HepG2 (cell line): Measurements from ENCODE around the gene PCGF5. TPM values are rescaled to one million over a fixed set of nuclear protein-coding genes. Genes with fewer than 3 reads are reported as not detected.

Experiments
- CCDC6 ChIP-seq: sonication (generic); formaldehyde crosslinking; IDR thresholded peaks from 2 replicates; pipeline ENCODE4 v1.8.1; 2022; ENCODE audit warnings: mild to moderate bottlenecking, missing genetic modification reagents, moderate library complexity
- ZBTB1 ChIP-seq: sonication (generic); formaldehyde crosslinking; IDR thresholded peaks from 2 replicates; pipeline ENCODE4 v1.4.0; 2020; ENCODE audit warnings: missing genetic modification reagents, borderline replicate concordance
- ZNF264 ChIP-seq: sonication (generic); formaldehyde crosslinking; IDR thresholded peaks from 2 replicates; pipeline ENCODE4 v1.4.0; 2020; ENCODE audit warnings: missing genetic modification reagents
- ZNF772 ChIP-seq: sonication (generic); formaldehyde crosslinking; IDR thresholded peaks from 2 replicates; pipeline ENCODE4 v1.5.0; 2020; ENCODE audit warnings: mild to moderate bottlenecking, missing genetic modification reagents
- polyA plus RNA-seq, 8 experiments: library from polyadenylated mRNA; depleted of rRNA in 3 of 8; stranded (reverse) in 7 of 8; unstranded in 1 of 8; fragments of >200 nt; fragmentation: Illumina TruSeq in 4 of 8; extraction: Trizol in 4 of 8; gene quantifications; 2 replicates each; pipeline versions ENCODE4 v1.2.1 to v1.2.3, GENCODE V29; 2011 to 2016; ENCODE audit warnings: low read depth in 4 of 8, missing spikeins in 1 of 8, mixed read lengths in 1 of 8; ENCODE audit not compliant: insufficient read depth in 1 of 8
- total RNA-seq, 5 experiments: library from RNA; depleted of rRNA; stranded (reverse); fragments of >200 nt; fragmentation: Illumina TruSeq; extraction: Trizol; gene quantifications; 2 replicates each; pipeline ENCODE4 v1.2.3, GENCODE V29; 2016; ENCODE audit warnings: low read depth in 1 of 5
- TF ChIP-seq, protein P1 (sequence below): sonication (generic); formaldehyde crosslinking; IDR thresholded peaks from 2 replicates; pipeline ENCODE4 v1.4.0; 2020; ENCODE audit warnings: missing genetic modification reagents
- TF ChIP-seq, protein P2 (sequence below): sonication (generic); formaldehyde crosslinking; IDR thresholded peaks from 2 replicates; pipeline ENCODE4 v1.4.0; 2020; ENCODE audit warnings: missing genetic modification reagents
- TF ChIP-seq, protein P3 (sequence below): sonication (generic); formaldehyde crosslinking; IDR thresholded peaks from one replicate; pipeline ENCODE4 v1.5.1; 2020; ENCODE audit warnings: mild to moderate bottlenecking, missing genetic modification reagents; ENCODE audit errors: not compliant biosample characterization
- TF ChIP-seq, protein P4 (sequence below): sonication (generic); formaldehyde crosslinking; IDR thresholded peaks from 2 replicates; pipeline ENCODE4 v1.4.0; 2020; ENCODE audit warnings: missing genetic modification reagents

The PCGF5 gene
- total and polyA plus RNA-seq, 2 of the 13 experiments (the other 11 are each of a cell fraction or from before 2014, with no cell fraction given) = 61.3 to 138 TPM

DNA sequence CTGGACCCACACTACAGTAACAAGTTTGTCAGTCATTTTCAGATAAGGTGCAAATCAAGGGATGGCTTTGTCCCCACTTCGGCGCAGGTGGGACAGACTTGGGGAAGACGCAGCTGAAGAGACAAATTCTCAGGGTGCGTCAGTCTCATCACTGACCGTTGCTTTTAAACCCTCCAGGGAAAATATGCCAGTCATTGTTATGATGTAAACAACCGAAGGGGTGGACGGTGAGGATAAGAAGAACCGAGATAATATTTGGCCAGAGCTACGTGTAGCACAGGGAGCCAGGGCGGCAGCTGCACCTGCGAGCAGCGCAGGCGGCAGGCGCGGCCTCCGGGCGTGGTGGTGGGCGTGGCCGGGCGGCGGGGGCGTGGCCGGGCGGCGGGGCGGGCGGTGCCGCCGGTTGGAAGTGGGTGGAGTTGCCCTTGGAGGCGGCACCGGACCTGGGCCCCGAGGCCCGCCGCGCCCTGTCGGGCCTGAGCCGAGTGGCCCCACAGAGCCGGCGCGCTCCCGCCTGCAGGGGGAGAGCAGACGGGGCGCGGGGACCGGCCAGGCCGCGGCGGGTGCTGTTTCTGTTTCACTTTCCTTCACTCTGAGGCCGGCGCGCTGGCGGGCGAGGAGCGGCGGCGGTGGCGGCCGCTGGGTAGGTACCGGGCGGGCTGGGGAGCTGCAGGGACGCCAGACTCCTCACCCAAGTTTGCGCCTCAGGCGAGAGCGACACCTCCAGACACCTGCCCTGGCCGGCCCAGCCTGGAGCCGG is at the start of gene PCGF5 (continued):
- no peak for TF ChIP-seq ZBTB1
- no peak for TF ChIP-seq CCDC6 (CRISPR knock-in tag)
- TF ChIP-seq, protein P1, sequence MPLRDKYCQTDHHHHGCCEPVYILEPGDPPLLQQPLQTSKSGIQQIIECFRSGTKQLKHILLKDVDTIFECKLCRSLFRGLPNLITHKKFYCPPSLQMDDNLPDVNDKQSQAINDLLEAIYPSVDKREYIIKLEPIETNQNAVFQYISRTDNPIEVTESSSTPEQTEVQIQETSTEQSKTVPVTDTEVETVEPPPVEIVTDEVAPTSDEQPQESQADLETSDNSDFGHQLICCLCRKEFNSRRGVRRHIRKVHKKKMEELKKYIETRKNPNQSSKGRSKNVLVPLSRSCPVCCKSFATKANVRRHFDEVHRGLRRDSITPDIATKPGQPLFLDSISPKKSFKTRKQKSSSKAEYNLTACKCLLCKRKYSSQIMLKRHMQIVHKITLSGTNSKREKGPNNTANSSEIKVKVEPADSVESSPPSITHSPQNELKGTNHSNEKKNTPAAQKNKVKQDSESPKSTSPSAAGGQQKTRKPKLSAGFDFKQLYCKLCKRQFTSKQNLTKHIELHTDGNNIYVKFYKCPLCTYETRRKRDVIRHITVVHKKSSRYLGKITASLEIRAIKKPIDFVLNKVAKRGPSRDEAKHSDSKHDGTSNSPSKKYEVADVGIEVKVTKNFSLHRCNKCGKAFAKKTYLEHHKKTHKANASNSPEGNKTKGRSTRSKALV (CRISPR knock-in tag) = peak; percentile 79; the same call in 1 of the 2 replicates
- TF ChIP-seq ZNF264 (CRISPR knock-in tag) = peak; percentile 13; the same call in 1 of the 2 replicates
- TF ChIP-seq, protein P2, sequence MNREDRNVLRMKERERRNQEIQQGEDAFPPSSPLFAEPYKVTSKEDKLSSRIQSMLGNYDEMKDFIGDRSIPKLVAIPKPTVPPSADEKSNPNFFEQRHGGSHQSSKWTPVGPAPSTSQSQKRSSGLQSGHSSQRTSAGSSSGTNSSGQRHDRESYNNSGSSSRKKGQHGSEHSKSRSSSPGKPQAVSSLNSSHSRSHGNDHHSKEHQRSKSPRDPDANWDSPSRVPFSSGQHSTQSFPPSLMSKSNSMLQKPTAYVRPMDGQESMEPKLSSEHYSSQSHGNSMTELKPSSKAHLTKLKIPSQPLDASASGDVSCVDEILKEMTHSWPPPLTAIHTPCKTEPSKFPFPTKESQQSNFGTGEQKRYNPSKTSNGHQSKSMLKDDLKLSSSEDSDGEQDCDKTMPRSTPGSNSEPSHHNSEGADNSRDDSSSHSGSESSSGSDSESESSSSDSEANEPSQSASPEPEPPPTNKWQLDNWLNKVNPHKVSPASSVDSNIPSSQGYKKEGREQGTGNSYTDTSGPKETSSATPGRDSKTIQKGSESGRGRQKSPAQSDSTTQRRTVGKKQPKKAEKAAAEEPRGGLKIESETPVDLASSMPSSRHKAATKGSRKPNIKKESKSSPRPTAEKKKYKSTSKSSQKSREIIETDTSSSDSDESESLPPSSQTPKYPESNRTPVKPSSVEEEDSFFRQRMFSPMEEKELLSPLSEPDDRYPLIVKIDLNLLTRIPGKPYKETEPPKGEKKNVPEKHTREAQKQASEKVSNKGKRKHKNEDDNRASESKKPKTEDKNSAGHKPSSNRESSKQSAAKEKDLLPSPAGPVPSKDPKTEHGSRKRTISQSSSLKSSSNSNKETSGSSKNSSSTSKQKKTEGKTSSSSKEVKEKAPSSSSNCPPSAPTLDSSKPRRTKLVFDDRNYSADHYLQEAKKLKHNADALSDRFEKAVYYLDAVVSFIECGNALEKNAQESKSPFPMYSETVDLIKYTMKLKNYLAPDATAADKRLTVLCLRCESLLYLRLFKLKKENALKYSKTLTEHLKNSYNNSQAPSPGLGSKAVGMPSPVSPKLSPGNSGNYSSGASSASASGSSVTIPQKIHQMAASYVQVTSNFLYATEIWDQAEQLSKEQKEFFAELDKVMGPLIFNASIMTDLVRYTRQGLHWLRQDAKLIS (CRISPR knock-in tag) = no peak
- TF ChIP-seq ZNF772 (CRISPR knock-in tag) = peak; percentile 64
- TF ChIP-seq, protein P3, sequence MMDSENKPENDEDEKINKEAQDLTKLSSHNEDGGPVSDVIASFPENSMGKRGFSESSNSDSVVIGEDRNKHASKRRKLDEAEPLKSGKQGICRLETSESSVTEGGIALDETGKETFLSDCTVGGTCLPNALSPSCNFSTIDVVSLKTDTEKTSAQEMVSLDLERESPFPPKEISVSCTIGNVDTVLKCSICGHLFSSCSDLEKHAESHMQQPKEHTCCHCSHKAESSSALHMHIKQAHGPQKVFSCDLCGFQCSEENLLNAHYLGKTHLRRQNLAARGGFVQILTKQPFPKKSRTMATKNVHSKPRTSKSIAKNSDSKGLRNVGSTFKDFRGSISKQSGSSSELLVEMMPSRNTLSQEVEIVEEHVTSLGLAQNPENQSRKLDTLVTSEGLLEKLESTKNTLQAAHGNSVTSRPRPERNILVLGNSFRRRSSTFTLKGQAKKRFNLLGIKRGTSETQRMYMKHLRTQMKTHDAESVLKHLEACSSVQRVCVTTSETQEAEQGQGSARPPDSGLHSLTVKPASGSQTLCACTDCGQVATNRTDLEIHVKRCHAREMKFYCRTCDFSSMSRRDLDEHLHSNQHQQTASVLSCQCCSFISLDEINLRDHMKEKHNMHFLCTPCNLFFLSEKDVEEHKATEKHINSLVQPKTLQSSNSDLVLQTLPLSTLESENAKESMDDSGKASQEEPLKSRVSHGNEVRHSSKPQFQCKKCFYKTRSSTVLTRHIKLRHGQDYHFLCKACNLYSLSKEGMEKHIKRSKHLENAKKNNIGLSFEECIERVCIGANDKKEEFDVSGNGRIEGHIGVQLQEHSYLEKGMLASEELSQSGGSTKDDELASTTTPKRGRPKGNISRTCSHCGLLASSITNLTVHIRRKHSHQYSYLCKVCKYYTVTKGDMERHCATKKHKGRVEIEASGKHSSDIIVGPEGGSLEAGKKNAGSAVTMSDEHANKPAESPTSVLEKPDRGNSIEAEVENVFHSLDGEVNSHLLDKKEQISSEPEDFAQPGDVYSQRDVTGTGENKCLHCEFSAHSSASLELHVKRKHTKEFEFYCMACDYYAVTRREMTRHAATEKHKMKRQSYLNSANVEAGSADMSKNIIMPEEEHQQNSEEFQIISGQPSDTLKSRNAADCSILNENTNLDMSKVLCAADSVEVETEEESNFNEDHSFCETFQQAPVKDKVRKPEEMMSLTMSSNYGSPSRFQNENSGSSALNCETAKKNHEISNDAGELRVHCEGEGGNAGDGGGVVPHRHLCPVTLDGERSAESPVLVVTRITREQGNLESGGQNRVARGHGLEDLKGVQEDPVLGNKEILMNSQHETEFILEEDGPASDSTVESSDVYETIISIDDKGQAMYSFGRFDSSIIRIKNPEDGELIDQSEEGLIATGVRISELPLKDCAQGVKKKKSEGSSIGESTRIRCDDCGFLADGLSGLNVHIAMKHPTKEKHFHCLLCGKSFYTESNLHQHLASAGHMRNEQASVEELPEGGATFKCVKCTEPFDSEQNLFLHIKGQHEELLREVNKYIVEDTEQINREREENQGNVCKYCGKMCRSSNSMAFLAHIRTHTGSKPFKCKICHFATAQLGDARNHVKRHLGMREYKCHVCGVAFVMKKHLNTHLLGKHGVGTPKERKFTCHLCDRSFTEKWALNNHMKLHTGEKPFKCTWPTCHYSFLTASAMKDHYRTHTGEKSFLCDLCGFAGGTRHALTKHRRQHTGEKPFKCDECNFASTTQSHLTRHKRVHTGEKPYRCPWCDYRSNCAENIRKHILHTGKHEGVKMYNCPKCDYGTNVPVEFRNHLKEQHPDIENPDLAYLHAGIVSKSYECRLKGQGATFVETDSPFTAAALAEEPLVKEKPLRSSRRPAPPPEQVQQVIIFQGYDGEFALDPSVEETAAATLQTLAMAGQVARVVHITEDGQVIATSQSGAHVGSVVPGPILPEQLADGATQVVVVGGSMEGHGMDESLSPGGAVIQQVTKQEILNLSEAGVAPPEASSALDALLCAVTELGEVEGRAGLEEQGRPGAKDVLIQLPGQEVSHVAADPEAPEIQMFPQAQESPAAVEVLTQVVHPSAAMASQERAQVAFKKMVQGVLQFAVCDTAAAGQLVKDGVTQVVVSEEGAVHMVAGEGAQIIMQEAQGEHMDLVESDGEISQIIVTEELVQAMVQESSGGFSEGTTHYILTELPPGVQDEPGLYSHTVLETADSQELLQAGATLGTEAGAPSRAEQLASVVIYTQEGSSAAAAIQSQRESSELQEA = no peak
- TF ChIP-seq, protein P4, sequence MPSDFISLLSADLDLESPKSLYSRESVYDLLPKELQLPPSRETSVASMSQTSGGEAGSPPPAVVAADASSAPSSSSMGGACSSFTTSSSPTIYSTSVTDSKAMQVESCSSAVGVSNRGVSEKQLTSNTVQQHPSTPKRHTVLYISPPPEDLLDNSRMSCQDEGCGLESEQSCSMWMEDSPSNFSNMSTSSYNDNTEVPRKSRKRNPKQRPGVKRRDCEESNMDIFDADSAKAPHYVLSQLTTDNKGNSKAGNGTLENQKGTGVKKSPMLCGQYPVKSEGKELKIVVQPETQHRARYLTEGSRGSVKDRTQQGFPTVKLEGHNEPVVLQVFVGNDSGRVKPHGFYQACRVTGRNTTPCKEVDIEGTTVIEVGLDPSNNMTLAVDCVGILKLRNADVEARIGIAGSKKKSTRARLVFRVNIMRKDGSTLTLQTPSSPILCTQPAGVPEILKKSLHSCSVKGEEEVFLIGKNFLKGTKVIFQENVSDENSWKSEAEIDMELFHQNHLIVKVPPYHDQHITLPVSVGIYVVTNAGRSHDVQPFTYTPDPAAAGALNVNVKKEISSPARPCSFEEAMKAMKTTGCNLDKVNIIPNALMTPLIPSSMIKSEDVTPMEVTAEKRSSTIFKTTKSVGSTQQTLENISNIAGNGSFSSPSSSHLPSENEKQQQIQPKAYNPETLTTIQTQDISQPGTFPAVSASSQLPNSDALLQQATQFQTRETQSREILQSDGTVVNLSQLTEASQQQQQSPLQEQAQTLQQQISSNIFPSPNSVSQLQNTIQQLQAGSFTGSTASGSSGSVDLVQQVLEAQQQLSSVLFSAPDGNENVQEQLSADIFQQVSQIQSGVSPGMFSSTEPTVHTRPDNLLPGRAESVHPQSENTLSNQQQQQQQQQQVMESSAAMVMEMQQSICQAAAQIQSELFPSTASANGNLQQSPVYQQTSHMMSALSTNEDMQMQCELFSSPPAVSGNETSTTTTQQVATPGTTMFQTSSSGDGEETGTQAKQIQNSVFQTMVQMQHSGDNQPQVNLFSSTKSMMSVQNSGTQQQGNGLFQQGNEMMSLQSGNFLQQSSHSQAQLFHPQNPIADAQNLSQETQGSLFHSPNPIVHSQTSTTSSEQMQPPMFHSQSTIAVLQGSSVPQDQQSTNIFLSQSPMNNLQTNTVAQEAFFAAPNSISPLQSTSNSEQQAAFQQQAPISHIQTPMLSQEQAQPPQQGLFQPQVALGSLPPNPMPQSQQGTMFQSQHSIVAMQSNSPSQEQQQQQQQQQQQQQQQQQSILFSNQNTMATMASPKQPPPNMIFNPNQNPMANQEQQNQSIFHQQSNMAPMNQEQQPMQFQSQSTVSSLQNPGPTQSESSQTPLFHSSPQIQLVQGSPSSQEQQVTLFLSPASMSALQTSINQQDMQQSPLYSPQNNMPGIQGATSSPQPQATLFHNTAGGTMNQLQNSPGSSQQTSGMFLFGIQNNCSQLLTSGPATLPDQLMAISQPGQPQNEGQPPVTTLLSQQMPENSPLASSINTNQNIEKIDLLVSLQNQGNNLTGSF (CRISPR knock-in tag) = no peak
